SK-N-SH treated with all-trans-retinoic acid at 6 μM for 48 hours (cell line): ENCODE data around the gene ANGPTL5.

Experiments
- GLIS3 ChIP-seq: fragments of 250-450 bp; sonication (Bioruptor Pico); IDR thresholded peaks from 2 replicates; pipeline ENCODE4 v1.5.0; 2020; ENCODE audit warnings: mild to moderate bottlenecking, moderate library complexity
- ZNF565 ChIP-seq: fragments of 450-650 bp; formaldehyde crosslinking; conservative IDR thresholded peaks from 2 replicates; pipeline ENCODE4 v1.5.0; 2020; ENCODE audit warnings: low read depth, mild to moderate bottlenecking, moderate library complexity

DNA sequence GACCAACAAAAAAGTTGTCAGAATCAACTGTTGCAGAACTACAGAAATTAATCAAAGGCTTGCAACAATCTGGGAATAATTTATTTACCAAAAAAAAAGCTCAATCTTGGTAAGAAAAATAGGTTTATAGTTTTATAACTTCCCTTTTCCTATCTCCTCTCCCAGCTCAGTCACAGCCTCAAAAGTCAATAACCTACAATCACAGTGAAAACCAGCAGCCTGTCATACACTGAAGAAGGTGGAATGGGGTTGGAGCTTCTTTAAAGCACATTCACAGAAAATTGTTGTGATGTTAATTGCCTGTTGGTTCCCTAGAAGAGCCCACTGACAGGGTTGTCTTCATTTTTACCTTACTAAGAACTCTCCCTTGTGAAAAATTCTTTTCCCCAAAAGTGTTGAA lies 52.2 kb downstream of the ANGPTL5 start:
- TF ChIP-seq GLIS3 (CRISPR knock-in tag) = no peak
- no peak for TF ChIP-seq ZNF565 (CRISPR knock-in tag)
